ENCODE data around the gene HTRA3.
A peak's percentile ranks its signal among the peaks of the same experiment; 100 is the strongest.

Gene HTRA3

GRCh38 chr4:8297141-8297601 lies 27.6 kb downstream of the HTRA3 start:
- no peak for DNase-seq

GRCh38 chr4:8297691-8298485 lies 28.3 kb downstream of the HTRA3 start:
- DNase-seq = no peak

- DNase-seq = no peak
Observed at GRCh38 chr4:8300832-8301231, 31.3 kb downstream of the HTRA3 start.

GRCh38 chr4:8301851-8302730 lies 32.5 kb downstream of the HTRA3 start:
- no peak for DNase-seq

GRCh38 chr4:8303081-8303480 lies 33.5 kb downstream of the HTRA3 start:
- DNase-seq = no peak

DNA sequence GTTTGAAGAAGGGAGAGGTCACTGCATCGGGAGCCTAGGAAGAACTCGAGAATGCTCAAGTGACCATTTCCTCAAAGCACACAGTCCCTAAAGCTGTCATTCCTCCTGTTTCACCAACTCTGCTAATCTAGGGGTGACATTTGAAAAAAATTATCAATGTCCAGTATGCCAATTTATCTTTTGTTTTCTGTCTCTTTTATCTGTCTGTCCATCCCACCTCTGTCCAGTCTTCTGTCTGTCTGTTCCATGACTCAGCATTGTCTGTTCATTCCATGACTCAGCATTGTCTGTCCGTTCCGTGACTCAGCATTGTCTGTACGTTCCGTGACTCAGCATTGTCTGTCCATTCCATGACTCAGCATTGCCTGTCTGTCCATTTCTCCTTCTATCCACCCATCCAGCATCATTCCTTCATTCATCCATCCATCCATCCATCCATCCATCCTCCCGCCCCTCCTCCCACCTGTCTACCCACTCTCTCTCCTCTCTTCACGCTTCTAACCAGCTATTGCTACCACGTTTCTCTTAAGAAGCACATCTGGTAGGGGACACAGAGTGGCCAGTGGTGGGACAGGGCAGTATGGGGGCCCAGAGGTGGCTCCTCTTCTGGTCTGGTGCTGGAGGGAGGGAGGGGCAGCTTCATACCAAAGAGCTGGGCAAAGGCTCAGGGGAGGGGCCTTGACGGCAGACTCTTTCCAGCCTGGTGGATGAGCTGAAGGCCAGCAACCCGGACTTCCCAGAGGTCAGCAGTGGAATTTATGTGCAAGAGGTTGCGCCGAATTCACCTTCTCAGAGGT lies 34.1 kb downstream of the HTRA3 start:
- DNase-seq = peak; percentile 80

DNA sequence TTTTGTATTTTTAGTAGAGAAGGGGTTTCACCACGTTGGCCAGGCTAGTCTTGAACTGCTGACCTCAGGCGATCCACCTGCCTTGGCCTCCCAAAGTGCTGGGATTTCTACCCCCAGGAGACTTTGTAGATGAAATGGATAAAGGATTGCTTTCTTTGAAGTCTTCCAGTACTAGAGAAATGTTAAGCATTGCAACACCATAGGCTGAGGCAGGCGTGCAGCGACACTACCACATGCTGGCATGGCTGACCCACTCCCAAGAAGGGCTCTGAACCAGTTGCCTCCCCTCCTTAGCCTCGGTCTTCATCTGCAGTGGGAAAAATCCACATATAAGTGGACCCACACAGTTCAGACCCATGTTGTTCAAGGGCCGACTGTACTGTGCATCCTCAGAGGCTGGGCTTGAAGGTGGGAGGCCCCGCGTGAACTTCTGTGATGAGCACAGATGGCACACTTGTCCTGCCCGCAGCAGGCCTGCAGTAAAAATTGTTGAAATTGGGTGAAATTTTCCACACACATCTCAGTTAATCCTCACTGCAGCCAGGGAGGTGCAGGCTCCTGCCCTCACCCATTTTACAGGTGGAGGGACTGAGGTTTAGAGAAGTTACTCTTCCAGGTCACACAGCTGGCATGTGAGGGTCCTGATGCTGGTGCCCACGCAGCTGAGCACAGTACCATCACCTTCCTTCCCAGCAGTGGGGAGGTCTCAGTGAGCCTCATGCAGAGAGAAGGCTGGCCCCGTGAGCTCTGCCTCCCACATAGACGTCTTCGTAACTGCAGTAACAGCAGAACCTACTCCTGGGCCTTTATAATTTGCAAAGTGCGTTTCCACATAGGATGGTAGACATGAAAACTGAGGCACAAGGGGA lies 35.5 kb downstream of the HTRA3 start:
- no peak for DNase-seq

GRCh38 chr4:8305851-8306471 lies 36.4 kb downstream of the HTRA3 start:
- DNase-seq = no peak

- DNase-seq = no peak
Observed at GRCh38 chr4:8306511-8307021, 37.0 kb downstream of the HTRA3 start.

- DNase-seq = no peak
Observed at GRCh38 chr4:8307121-8307520, 37.6 kb downstream of the HTRA3 start.

DNA sequence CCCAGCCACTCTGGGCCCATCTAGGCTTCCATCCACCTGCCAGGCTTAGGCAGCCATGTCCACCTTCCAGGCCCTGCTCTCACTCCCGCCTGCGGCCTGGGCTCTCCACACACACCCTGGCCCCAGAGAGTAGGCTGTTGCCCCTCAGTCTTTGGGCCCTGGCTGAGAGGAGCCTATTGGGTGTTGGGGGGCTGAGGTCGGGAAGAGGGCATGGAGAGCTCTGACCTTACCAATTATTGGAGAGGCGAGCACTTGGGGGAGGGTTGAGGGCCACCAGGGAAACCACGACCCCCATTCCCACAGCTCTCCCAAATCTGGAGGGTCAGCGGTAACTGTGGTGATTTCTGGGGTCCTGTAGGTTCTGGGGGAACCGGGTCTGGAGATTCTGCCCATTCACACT lies 38.2 kb downstream of the HTRA3 start:
- no peak for DNase-seq

DNA sequence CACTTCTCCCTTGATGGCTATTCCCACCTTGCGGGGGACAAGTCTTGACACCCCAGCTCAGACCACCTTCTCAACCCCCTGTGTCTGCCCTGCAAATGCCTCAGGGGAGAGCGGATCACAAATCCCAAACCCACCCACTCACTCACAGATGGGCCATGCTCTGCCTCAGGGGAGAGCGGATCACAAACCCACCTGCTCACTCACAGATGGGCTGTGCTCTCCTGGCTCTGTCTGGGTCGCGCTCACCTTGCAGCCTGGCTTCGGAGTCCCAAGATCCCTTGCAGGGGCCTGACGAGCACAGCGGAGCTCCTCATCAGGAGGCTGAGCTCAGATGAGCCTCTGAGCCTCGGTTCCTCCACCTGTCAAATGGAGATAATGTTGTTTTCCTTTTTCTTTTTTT lies 38.6 kb downstream of the HTRA3 start:
- no peak for DNase-seq

GRCh38 chr4:8308856-8309771 lies 39.6 kb downstream of the HTRA3 start:
- DNase-seq = no peak

DNA sequence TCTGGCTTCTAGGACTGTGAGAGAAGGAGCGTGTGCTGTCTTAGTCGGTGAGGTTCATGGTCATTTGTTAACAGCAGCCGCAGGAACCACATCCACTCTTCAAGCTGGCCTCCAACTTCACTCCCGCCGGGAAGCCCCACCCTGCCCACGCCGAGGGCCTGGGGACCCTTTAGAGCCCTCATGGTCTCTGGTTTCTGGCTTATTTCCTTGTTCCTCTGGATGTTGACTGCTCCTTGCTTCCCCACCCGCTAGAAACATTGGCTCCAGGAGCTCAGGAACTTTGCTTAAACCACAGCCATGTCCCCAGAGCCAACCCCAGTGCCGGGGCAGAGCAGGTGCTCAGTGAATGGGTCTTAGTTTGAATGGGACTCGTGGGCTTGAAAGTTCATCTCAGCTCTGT lies 40.8 kb downstream of the HTRA3 start:
- no peak for DNase-seq

GRCh38 chr4:8311101-8312068 lies 41.8 kb downstream of the HTRA3 start:
- DNase-seq = no peak

- no peak for DNase-seq
Observed at GRCh38 chr4:8312069-8312445, 42.5 kb downstream of the HTRA3 start.

DNA sequence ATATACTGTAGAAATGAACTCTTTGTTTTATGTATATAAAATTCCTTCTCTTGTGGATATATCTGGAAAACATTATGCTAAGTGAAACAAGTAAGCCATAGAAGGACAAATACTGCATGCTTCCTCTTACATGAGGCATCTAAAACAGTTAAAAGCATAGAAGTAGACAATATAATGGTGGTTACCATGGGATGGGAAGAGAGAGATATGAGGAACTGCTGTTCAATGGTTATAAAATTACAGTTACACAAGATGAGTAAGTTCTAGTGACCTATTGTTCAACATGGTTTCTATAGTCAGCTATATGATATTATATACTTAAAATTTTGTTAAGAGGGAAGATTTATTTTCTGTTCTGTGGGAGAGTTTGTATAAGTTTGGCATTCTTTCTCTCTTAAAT lies 43.4 kb downstream of the HTRA3 start:
- DNase-seq = peak; percentile 74

DNA sequence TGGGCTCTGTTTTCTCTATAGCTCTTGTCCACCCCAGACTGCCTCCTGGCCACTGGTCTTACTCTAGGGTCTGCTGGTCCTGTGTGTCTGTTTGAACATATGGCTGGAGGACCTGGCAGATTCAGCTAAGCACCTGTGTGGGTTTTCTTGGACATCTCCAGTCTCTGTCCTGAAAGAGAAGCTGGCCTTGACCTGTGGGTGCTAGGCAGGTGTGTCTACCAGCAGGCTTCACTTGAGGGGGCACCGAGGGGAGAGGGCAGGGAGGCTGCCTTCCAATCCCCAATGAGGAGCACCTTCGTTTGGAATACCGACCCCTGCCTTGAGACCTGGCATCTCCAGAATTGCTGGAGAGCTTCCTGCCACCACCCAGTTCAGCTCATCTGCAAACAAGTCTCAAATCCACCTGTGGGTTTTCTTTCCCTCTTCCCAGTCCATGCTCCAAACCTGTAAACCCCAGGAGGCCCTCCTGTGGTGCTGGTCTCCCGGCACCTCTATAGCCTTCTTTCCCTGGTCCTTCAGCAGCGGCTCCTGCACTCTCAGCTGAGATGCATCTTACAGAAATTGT lies 45.2 kb downstream of the HTRA3 start:
- DNase-seq = no peak
